ENCODE results near the gene FOXS1.
"Not testable (repeated sequence)": the region's sequence is repeated elsewhere in the genome, so short reads cannot be mapped to it uniquely, and the experiment has no call there.

The FOXS1 gene

DNA sequence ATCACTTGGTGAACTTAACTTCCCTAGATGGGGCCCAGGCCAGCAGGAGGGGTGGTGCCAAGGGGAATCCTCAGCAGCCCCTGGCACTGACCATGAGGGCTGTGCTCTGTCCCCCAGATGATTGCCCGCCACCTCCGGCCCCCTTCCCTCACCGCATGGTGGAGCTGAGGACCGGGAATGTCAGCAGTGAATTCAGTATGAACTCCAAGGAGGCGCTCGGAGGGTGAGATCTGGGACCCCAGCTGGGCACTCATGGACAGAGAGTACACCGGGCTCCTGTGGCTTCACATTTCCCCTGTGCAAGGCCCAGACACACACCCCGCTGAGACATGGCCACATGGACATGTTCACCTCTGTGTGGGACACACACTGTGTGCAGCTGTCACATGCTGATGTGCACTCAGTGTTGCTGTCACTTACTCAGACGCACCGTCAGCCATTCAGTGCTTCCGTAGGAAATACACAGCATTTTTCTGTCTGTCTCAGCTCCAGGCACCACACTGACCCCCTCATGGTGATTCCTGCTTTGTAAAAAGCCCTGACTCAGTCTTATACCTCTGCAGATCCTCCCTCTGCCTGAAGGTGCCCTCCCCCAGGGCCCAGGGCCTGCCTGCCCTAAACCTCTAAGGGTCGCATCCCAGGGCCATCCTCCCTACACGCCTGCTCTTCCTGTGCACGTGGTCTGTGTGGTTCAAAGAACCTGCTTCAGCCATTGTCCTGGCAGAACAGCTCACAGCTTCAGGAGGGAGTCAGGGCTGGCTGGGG is 21.9 kb downstream of the FOXS1 start:
- no peak for DNase-seq (ENCODE audit: low read depth in 1 of 2, low spot score in 1 of 2)

DNA sequence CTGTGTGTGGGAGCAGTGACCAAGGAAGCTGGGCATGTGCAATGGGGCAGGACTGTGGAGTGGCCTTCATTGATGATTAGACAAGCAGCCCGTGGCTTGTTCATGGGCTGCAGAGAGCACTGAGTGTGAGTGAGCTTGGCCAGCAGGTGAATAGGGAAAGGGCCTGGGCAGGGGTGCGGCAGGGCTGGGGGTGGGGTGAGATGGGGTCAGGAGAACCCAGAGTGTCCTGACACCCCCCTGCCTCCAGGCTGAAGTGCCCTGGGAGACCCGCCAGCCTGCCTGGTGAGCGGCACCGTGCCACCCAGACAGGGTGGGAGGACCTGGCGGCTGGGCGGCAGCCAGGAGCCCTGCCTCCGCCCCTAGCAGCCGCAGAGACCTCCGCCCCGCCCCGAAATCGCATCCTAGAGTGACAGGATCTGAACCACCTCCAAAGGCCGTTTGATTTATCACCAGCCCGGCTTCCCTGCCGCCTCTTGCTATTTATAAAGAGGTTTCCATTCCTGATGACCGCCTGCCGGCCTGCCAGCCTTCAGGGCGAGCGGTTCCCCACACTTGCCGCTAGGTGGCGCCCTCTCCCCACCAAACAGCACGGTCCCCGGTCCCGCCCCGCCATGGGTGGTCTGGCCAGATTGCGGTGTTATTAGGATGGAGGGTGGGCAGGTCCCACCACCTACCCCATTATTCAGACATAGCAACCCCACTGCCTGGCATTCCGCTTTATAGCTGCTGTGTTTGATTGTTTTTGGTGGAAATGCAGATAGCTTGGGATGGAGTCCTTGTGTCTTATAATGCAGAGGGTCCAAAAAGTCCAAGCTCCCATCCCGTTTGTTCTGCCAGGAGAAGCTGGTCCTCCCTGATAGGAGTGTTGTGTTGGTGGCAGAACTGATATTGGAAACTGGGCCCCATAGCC is 22.7 kb downstream of the FOXS1 start:
- DNase-seq (ENCODE audit: low read depth in 1 of 2, low spot score in 1 of 2) = peak; percentile 56 to 65

DNA sequence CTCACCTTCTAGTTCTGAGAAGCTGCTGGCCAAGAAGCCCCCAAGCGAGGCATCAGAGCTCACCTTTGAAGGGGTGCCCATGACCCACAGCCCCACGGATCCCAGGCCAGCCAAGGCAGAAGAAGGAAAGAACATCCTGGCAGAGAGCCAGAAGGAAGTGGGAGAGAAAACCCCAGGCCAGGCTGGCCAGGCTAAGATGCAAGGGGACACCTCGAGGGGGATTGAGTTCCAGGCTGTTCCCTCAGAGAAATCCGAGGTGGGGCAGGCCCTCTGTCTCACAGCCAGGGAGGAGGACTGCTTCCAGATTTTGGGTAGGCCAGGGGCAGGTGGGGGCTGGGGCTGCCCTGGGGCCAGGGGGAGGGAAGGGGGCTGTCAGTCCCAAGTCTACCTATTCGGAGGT is 24.0 kb downstream of the FOXS1 start:
- no peak for DNase-seq (ENCODE audit: low read depth in 1 of 2, low spot score in 1 of 2)

DNA sequence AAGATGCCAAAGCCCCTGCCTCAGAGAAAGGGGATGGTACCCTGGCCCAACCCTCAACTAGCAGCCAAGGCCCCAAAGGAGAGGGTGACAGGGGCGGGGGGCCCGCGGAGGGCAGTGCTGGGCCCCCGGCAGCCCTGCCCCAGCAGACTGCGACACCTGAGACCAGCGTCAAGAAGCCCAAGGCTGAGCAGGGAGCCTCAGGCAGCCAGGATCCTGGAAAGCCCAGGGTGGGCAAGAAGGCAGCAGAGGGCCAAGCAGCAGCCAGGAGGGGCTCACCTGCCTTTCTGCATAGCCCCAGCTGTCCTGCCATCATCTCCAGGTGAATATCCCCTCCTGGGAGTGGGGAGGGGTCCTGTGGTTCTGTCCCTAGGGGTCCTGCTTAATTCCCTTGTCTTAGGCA is 25.2 kb downstream of the FOXS1 start:
- DNase-seq (ENCODE audit: low read depth in 1 of 2, low spot score in 1 of 2) = no peak

DNA sequence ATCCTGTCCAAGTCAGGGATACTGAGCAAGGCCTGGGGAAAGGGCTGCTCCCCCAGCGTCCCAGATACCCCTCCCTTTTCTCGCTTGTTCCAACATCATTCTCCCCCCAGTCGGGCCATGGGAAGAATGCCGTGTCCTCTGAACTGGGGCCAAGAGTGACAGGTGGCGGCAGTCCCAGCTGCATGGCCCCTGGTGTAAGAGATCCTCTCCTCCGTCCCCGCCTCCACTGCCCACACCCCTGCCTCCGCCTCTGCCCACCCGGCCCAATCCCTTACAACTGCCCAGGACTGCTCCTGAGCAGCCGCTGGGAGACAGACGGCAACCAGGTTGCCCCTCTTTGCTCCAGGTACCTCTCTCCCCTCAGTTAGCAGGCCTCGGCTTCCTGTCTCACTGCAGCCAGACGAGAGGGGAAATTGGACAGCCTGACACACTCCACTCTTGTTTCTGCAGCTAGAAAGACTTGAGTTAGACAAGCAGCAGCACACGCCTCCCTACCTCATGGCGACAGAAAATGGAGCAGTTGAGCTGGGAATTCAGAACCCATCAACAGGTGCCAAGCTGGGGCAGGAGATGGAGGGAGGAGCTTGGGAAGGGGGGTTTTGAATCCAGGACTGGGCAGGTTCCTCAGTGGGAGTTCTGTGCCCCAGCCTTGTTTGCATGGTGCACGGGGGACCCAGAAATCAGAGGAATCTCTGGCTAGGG is 26.2 kb downstream of the FOXS1 start, which contains the start of gene MYLK2:
MYLK2 (plus strand) TSS at position 274 of the 702 bp plus-strand sequence; CDS start at position 499, 225 bp downstream.
- DNase-seq (ENCODE audit: low read depth in 1 of 2, low spot score in 1 of 2) = no peak

DNA sequence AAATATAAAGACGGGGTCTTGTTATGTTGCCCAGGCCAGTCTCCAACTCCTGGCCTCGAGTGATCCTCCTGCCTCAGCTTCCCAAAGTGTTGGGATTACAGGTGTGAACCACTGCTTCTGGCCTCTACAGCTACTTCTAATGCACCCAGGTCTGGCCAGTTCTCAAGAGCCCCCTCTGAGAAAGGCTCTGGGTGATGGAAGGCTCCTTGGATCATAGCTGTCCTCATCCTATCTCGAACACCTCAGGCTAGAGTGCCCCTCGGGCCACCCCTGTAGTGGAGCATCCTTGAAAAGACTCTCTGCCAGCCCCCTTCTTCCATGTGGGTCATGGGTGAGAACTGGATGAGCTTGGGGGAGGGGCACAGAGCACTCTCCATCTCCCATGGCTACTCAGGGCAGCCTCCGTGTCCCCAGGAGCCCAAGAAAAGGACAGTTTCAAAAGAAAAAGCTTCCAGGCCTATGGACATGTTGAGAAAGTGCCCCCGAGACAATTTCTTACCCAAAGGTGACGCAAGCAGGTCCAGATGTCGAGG is 27.0 kb downstream of the FOXS1 start:
- DNase-seq (ENCODE audit: low read depth in 1 of 2, low spot score in 1 of 2) = no peak

DNA sequence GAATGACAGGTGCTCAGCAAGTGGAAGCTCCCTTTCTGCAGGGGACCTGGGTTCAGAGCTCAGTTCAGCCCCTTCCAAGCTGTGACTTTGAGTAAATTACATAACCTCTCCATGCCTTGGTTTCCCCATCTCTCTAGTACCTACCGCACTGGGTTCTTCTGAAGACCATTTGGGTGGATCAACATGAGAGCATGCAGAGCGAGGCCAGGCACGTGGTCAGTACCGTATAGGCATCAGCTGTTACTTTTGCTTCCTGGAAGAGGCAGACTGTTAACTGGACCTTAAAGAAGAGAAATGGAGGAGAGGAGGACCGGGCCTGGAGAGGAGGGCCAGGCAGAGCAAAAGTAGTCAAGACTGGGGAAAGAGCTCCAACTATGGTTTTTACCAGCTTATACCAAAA is 27.9 kb downstream of the FOXS1 start:
- DNase-seq (ENCODE audit: low read depth in 1 of 2, low spot score in 1 of 2) = no peak

DNA sequence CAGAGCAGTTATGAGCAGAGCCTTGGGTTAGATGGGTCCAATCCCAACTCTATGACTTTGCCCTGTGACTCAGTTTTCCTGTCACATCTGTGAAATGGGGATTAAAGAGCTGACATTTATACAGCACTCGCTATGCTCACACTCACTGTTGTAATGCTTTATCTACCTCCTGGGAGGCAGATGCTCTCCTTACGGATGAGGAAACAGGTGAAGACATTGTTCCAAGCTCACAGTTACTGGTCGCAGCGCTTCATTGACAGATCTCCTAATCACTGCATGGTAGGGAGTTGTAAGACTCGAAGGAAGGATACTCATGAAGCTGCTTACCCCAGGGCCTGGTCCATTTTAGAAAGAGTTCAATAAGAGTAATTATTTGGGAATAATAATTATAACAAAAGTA is 29.2 kb downstream of the FOXS1 start:
- DNase-seq (ENCODE audit: low read depth in 1 of 2, low spot score in 1 of 2) = no peak

DNA sequence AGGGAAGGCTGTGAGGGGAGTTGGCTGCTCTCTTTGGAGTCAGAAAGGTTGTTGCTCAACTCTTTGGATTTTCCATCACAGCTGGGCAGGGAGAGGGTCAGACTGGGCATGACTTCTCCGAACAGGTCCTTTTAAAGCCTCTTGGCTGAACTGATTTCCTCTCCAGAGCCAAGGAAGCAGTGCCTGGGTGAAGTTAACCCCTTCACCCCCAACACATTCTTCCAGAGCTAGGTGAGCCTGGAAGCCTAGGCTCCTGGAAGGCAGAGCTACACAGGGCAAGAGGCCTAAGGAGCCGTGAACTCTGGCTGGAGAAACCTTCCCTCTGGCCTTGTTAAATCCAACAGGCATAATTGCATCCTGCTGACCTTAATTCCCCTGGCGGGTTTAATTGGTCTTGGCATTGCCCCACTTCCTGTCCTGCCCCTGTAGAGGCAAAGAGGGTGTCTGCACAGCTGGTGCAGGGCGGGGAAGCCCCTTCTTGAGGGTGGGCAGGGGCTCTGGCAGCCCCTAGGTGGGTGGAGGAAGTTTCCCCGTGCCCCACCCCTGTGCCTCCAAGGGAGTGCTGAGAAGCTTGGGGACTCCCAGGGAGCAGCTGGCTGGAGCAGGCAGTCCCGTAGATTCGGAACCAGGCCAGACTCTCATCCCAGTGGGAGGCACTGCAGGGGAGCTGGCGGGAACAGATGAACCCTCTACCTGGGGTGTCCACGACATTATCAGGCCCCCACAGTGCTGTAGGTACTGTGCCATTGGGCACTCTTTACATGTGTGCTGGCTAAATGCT is 29.8 kb downstream of the FOXS1 start:
- no peak for DNase-seq (ENCODE audit: low read depth in 1 of 2, low spot score in 1 of 2)

DNA sequence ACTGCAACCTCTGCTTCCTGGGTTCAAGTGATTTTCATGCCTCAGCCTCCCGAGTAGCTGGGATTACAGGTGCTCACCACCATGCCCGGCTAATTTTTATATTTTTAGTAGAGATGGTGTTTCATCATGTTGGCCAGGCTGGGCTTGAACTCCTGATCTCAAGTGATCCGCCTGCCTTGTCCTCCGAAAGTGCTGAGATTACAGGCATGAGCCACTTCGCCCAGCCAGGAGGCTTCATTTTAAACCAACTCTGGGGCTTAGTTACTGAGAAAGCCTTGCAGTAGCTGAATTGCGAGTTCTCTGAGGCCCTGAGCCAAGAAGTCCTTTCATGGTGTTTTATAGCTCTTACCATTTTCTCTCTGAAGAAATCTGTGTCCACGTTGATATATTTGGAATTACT is 31.3 kb downstream of the FOXS1 start:
- not testable (repeated sequence) for DNase-seq (ENCODE audit: low read depth in 1 of 2, low spot score in 1 of 2)

DNA sequence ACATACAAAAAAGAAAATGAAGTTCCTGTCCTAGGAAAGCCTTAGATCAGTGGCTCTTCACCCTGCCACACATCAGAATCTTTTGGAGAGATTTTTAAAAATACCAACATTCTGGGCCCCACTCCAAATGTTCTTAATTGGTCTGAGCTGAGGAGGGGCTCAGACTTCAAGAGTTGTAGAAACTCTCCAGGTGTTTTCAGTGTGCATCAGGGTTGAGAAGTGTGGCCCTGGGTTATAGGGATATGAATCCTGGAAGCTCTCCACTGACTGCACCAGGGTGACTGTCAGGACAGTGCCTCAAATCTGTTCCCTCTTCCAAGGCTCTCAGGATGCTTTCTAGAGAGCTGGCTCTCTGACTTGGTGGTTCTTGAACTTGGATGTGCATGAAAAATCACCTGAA is 31.8 kb downstream of the FOXS1 start:
- no peak for DNase-seq (ENCODE audit: low read depth in 1 of 2, low spot score in 1 of 2)

DNA sequence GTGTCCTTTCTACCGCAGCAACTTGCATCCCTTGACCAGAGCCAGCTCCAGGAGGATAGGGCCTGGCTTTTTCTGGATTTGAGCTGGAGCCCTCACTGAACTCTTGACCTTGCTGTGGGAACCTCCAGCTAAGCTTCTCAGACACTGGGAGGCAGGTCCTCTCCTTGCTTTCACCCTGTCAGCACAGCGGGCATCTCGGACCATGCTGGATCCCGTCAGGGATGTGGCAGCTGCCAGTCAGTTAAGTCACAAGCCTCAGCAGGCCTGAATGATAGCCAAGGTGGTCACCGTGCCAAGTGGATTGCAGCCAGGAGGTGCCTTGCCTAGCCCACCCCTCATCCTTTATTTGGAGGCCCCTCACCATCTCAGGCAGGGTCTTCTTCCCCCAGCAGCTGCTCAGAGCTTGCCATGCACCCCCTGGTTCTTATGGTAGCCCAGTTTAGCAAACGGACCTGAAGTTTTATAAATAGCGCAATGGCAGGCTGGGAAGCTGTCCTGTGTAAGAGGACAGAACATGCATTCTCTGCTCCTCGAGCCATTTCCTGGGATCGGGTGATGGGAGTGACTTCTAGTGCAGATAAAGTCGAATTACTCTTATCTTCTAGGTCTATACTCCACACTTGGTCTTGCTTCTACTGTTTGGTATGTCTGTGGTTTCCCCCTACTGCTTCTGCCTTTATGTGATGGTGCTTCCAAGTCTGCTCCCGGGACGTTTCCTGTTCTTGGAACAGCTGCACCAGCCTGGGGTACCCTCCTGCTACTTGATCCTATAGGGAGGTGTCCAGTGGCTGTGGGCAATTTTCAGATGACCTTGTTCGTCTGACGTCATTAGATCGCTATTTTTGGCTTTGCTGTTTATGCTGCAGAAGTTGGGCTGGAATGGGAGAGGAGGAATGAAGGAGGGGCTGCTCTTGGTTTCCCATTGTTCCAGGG is 33.3 kb downstream of the FOXS1 start:
- DNase-seq (ENCODE audit: low read depth in 1 of 2, low spot score in 1 of 2) = no peak

DNA sequence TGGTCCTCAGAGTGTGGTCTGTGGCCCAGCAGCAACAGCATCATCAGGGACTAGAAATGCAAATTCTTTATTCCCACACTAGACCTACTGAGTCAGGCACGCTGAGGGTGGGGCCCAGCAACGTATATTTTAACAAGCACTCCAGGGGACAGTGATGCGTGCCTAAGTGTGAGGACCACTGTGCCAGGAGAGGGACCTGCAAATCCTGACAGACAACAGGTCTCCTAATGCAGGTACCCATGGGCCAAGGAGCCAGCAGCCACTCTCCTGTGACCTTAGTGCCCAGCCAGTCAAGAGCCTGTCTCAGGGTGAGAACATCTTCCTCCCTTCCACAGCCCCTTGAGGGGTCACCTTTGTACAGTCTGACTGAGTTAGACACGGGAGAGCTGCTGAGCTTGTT is 34.2 kb downstream of the FOXS1 start:
- no peak for DNase-seq (ENCODE audit: low read depth in 1 of 2, low spot score in 1 of 2)

DNA sequence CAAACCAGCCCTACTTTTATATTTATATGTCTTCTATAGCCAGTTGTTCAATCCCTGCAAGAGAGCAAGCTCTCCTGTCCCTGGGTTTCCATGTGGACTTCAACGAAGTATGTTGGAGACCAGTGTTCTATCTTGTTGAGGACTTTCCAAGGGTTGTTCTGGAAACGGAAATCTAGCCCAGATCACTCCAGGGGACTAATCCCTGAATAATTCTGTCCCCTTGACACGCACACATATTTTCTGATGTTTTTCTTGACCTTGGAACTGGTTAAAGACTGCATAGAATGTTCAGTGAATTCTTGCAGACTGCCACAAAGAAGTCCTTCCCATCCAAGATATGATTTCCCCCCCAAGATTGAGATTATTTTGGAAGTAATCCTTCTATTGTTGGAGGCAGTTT is 35.7 kb downstream of the FOXS1 start:
- DNase-seq (ENCODE audit: low read depth in 1 of 2, low spot score in 1 of 2) = no peak

DNA sequence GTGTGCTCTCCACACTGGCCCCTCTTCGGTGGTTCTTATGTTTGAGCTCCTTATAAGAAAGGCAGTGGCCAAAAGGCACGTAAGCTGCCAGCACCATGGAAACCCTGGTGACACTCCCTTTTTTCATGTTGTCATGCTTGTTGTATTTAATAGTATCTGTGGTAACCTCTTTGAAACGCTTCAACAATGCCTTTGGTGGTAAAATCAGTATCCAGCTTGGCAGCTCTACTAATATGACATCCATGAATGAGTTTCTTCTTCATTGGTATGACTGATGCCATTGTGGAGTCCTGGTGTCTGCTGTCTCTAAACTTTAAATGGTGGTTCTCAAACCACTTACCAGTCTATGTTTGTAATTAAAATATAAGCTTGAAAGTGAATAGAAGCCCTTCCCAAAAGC is 36.9 kb downstream of the FOXS1 start:
- no peak for DNase-seq (ENCODE audit: low read depth in 1 of 2, low spot score in 1 of 2)

DNA sequence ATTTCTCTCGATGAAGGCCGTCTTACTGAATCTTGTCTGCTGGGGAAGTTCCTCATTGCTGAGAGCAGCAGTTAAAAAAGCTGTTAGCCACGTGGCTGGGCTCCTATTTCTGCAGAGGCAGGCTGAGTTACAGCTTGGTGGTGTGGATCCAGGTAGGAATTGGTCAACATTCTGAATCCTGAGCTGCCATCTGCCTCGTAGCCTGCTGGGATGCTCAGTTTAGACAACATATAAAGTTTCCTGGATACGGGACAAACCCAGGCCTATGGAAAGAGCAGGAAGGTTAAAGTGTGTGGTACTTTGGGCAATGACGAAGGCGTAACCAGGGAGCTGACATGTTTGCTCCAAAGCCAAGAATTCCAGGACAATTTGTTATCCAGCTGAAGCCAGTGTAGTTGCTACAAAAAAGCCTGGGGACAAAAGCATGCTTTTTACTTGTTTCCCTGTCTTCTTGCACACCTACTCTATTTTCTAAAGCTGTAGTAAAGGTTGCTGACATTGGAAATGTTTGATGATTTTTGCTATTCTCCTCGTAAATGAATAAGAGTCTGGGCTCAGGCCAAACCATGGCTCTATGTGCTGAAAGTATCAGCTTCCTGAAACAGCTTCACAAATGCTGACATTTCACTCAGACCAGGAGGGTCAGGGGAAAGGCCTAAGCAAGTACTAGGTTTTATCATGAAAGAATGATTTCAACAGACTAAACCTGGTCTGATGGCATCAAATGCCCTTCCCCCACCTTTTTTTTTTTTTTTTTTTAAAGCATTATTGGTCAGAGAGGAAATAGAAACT is 38.6 kb downstream of the FOXS1 start:
- no peak for DNase-seq (ENCODE audit: low read depth in 1 of 2, low spot score in 1 of 2)

DNA sequence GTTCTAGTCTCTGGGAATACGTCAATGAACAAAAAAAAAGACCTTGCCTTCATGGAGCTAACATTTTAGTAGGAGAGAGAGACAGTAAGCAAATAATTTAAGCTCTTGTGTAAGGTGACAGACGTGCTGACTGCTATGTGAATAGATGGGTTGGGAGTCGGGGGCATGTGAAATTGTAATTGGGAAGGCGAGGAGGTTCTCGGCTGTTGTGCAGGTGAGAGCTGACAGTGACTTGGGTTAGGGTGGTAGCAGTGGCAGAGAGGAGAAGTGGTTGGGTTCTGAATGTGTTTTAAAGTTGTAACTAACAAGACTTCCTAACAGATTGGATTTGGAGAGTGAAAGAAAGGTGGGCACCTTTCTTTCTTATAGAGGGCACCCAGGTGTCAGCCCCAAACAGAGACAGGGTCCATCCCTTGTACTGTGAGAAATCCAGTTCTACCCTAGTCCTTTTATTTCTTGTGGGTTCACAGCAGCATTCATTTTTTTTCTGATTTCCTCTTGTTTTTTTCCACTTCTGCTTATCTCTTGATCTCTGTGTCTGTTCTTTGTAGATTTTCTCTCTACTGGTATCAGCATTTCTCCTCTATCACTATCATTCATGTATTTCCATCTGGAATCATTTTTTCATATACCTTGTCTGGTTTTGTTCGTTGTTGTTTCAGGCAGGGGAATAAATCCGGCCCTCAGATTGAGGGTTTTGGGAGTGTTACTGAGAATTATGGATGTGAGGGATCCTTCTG is 41.7 kb downstream of the FOXS1 start:
- no peak for DNase-seq (ENCODE audit: low read depth in 1 of 2, low spot score in 1 of 2)

DNA sequence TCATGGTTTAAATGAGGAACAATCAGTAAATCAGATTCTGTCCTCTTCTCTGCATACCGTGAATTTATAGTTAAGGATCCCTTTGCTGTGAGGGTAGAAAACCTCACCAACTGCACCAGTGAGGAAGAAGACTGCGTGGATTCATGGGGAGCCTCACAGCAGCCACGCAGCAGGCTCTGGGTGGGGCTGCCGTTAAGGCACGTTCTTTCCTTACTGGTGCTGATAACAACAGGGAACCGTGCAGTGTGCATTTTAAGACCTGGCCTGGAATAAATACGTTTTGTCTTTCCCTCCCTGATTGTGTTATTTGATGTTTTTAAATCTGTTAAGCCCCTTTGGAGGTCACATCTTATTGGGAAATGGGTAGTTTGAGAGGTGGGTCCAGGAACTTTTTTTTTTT is 43.9 kb downstream of the FOXS1 start:
- no peak for DNase-seq (ENCODE audit: low read depth in 1 of 2, low spot score in 1 of 2)
